ENCODE data around the gene SH3BP5.

- TF ChIP-seq, protein P1, sequence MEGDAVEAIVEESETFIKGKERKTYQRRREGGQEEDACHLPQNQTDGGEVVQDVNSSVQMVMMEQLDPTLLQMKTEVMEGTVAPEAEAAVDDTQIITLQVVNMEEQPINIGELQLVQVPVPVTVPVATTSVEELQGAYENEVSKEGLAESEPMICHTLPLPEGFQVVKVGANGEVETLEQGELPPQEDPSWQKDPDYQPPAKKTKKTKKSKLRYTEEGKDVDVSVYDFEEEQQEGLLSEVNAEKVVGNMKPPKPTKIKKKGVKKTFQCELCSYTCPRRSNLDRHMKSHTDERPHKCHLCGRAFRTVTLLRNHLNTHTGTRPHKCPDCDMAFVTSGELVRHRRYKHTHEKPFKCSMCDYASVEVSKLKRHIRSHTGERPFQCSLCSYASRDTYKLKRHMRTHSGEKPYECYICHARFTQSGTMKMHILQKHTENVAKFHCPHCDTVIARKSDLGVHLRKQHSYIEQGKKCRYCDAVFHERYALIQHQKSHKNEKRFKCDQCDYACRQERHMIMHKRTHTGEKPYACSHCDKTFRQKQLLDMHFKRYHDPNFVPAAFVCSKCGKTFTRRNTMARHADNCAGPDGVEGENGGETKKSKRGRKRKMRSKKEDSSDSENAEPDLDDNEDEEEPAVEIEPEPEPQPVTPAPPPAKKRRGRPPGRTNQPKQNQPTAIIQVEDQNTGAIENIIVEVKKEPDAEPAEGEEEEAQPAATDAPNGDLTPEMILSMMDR (conservative IDR thresholded peaks at IDR 0.05 in 1 of 2, IDR thresholded peaks at IDR 0.05 in 1 of 2; ENCODE audit: low read depth in 1 of 2, low read length in 2 of 2), result no peak
- no peak for TF ChIP-seq EZH2 (IDR thresholded peaks at IDR 0.05; ENCODE audit: low read length, missing control alignments)
These were observed 22.6 kb downstream of the SH3BP5 start for GRCh38 chr3:15309662-15310335.

All from fibroblast of lung (primary cell).